Ishikawa (cell line): ENCODE measurements around the gene DIAPH3.

ENCODE experiments used
- CREB1 ChIP-seq: IDR thresholded peaks from 2 replicates; pipeline ENCODE4 v1.6.1; 2012; ENCODE audit warnings: low read depth
- EGR1 ChIP-seq: IDR thresholded peaks from 2 replicates; pipeline ENCODE4 v1.6.1; 2012
- FOXM1 ChIP-seq: IDR thresholded peaks from 2 replicates; pipeline ENCODE4 v1.6.1; 2012; ENCODE audit warnings: low read depth, borderline replicate concordance
- TAF1 ChIP-seq: IDR thresholded peaks from 2 replicates; pipeline ENCODE4 v1.6.1; 2012; ENCODE audit warnings: low read depth, mild to moderate bottlenecking
- YY1 ChIP-seq: IDR thresholded peaks from 2 replicates; pipeline ENCODE4 v1.6.1; 2012; ENCODE audit warnings: low read depth
- TF ChIP-seq, protein P1 (sequence below): IDR thresholded peaks from 2 replicates; pipeline ENCODE4 v1.6.1; 2012; ENCODE audit warnings: low read depth, mild to moderate bottlenecking
- TF ChIP-seq, protein P2 (sequence below): IDR thresholded peaks from 2 replicates; pipeline ENCODE4 v1.6.1; 2012

DNA sequence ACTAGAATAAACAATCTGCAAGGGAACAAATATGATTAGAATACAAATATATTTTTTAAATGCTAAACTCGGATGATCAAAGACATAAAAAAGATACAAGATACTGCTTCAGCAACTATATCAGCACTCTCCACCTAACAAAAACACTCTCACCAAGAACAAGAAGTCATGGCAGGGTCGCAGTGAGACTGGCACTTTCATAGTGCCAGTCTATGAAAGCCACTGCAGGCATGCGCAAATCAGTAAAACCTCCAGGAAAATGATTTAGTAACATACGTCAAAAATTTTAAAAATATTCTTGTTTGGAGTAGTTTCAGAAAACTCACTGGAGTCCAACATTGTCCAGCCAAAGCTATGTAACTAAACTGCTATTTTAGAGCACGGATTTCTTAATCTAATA, 295.9 kb downstream of the DIAPH3 start:
- TF ChIP-seq, protein P1, sequence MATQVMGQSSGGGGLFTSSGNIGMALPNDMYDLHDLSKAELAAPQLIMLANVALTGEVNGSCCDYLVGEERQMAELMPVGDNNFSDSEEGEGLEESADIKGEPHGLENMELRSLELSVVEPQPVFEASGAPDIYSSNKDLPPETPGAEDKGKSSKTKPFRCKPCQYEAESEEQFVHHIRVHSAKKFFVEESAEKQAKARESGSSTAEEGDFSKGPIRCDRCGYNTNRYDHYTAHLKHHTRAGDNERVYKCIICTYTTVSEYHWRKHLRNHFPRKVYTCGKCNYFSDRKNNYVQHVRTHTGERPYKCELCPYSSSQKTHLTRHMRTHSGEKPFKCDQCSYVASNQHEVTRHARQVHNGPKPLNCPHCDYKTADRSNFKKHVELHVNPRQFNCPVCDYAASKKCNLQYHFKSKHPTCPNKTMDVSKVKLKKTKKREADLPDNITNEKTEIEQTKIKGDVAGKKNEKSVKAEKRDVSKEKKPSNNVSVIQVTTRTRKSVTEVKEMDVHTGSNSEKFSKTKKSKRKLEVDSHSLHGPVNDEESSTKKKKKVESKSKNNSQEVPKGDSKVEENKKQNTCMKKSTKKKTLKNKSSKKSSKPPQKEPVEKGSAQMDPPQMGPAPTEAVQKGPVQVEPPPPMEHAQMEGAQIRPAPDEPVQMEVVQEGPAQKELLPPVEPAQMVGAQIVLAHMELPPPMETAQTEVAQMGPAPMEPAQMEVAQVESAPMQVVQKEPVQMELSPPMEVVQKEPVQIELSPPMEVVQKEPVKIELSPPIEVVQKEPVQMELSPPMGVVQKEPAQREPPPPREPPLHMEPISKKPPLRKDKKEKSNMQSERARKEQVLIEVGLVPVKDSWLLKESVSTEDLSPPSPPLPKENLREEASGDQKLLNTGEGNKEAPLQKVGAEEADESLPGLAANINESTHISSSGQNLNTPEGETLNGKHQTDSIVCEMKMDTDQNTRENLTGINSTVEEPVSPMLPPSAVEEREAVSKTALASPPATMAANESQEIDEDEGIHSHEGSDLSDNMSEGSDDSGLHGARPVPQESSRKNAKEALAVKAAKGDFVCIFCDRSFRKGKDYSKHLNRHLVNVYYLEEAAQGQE = no peak
- TF ChIP-seq FOXM1 (no peak), CREB1 (no peak), YY1 (no peak), TAF1 (no peak), EGR1 (no peak)
- TF ChIP-seq, protein P2, sequence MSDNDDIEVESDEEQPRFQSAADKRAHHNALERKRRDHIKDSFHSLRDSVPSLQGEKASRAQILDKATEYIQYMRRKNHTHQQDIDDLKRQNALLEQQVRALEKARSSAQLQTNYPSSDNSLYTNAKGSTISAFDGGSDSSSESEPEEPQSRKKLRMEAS = no peak
